Activated T-cell treated with anti-CD3 and anti-CD28 coated beads, Interleukin-2, amount 50 U/mL, for 72 hours (primary cell): ENCODE measurements around the gene SPATA1. TPM values are rescaled to one million over a fixed set of nuclear protein-coding genes. Genes with fewer than 3 reads are reported as not detected.

Source experiments
- ATAC-seq, 2 donors: fragments of 150-1000 bp; cut with Tn5 transposase; replicated peaks in 1 of 2; 2 replicates each; pipeline ENCODE4 v1.10.0; 2021; ENCODE audit warnings: moderate library complexity in 2 of 2, mild to moderate bottlenecking in 1 of 2
- DNase-seq, 2 donors: peaks; one replicate each; pipeline ENCODE4 v3.0.0; 2021 to 2022; ENCODE audit warnings: mixed read lengths in 1 of 2
- H3K27ac Mint-ChIP-seq: one replicate; pipeline ENCODE4 v1.8.0; 2022; ENCODE audit warnings: mild to moderate bottlenecking, moderate library complexity, mixed read lengths
- H3K27me3 Mint-ChIP-seq: one replicate; pipeline ENCODE4 v1.8.0; 2022; ENCODE audit warnings: low read depth, mixed read lengths
- H3K36me3 Mint-ChIP-seq, 2 donors: one replicate each; pipeline ENCODE4 v1.8.0; 2022; ENCODE audit warnings: mixed read lengths in 2 of 2, mild to moderate bottlenecking in 1 of 2; ENCODE audit not compliant: insufficient read depth in 2 of 2
- H3K4me1 Mint-ChIP-seq: one replicate; pipeline ENCODE4 v1.8.0; 2022; ENCODE audit warnings: low read depth, mixed read lengths
- H3K4me3 Mint-ChIP-seq, 2 donors: one replicate each; pipeline ENCODE4 v1.8.0; 2022; ENCODE audit warnings: mild to moderate bottlenecking in 2 of 2, mixed read lengths in 2 of 2, moderate library complexity in 2 of 2
- H3K9me3 Mint-ChIP-seq, 2 donors: one replicate each; pipeline ENCODE4 v1.8.0; 2022; ENCODE audit warnings: mixed read lengths in 2 of 2
- total RNA-seq, 2 donors: library from RNA; stranded (reverse); gene quantifications; one replicate each; pipeline ENCODE4 v1.2.3, GENCODE V29; 2022

Gene SPATA1
- total RNA-seq, 2 donors from 2014 or later: 2.3 to 2.9 TPM

- H3K27ac Mint-ChIP-seq: no peak overlapping the region
- H3K4me3 Mint-ChIP-seq: no peak overlapping the region
- no peak for ATAC-seq
- H3K4me1 Mint-ChIP-seq: no peaks in the 10 kb centered on the region
- no peaks in the 10 kb centered on the region for H3K27me3 Mint-ChIP-seq
- no peak for DNase-seq
- no peaks in the 10 kb centered on the region for H3K36me3 Mint-ChIP-seq
- peaks cover 0 to 2% of the 10 kb centered on the region in 2 donors for H3K9me3 Mint-ChIP-seq
Observed at GRCh38 chr1:84525779-84526178, 19.6 kb downstream of the SPATA1 start.

GRCh38 chr1:84538599-84538998 lies 32.4 kb downstream of the SPATA1 start:
- Mint-ChIP-seq H3K27me3 (no peaks in the 10 kb centered on the region), H3K27ac (no peak overlapping the region), H3K36me3 (peaks cover 0 to 2% of the 10 kb centered on the region in 2 donors), H3K4me1 (peaks cover 14% of the 10 kb centered on the region), H3K9me3 (no peaks in the 10 kb centered on the region), H3K4me3 (peak overlapping the region in 1 of 2 donors; percentile 5)
- DNase-seq (no peak), ATAC-seq (no peak)

GRCh38 chr1:84539972-84540371 lies 33.8 kb downstream of the SPATA1 start:
- DNase-seq: no peak
- peaks cover 14% of the 10 kb centered on the region for H3K4me1 Mint-ChIP-seq
- no peak for ATAC-seq
- no peak overlapping the region for H3K27ac Mint-ChIP-seq
- H3K27me3 Mint-ChIP-seq: no peaks in the 10 kb centered on the region
- H3K4me3 Mint-ChIP-seq: no peak overlapping the region
- H3K9me3 Mint-ChIP-seq: no peaks in the 10 kb centered on the region
- H3K36me3 Mint-ChIP-seq: peaks cover 0 to 2% of the 10 kb centered on the region in 2 donors

DNA sequence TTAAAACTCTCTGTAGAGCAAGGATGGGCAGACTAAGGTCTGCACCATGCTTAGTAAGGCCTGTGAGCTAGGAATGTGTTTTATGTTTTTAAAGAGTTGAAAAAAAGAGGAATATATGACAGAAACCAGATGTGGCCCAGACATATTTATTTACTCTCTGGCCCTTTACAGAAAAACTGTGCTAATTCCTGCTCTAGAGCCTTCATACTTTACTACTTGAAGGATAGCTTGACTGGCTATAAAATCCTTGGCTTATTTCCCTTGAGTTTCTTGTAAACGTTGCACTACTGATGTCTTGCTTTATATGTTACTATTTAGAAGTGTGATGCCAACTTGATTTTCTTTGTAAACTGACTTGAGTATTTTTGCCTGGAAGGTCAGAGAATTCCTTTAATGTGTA lies 34.6 kb downstream of the SPATA1 start:
- no peaks in the 10 kb centered on the region for H3K9me3 Mint-ChIP-seq
- H3K27me3 Mint-ChIP-seq: no peaks in the 10 kb centered on the region
- DNase-seq (no peak), ATAC-seq (no peak)
- H3K4me3 Mint-ChIP-seq: no peak overlapping the region
- peaks cover 0 to 2% of the 10 kb centered on the region in 2 donors for H3K36me3 Mint-ChIP-seq
- H3K4me1 Mint-ChIP-seq: peaks cover 14% of the 10 kb centered on the region
- no peak overlapping the region for H3K27ac Mint-ChIP-seq

GRCh38 chr1:84541679-84542078 lies 35.5 kb downstream of the SPATA1 start:
- no peak overlapping the region for H3K4me3 Mint-ChIP-seq
- H3K36me3 Mint-ChIP-seq: peaks cover 0 to 2% of the 10 kb centered on the region in 2 donors
- no peaks in the 10 kb centered on the region for H3K27me3 Mint-ChIP-seq
- no peaks in the 10 kb centered on the region for H3K9me3 Mint-ChIP-seq
- no peak overlapping the region for H3K27ac Mint-ChIP-seq
- DNase-seq: no peak
- peaks cover 14% of the 10 kb centered on the region for H3K4me1 Mint-ChIP-seq
- ATAC-seq: no peak

- Mint-ChIP-seq H3K4me1 (no peaks in the 10 kb centered on the region), H3K9me3 (no peaks in the 10 kb centered on the region), H3K36me3 (no peaks in the 10 kb centered on the region), H3K27ac (no peak overlapping the region), H3K4me3 (no peak overlapping the region), H3K27me3 (no peaks in the 10 kb centered on the region)
- ATAC-seq: no peak
- DNase-seq: no peak
Observed at GRCh38 chr1:84550826-84551225, 44.6 kb downstream of the SPATA1 start.

- Mint-ChIP-seq H3K27me3 (no peaks in the 10 kb centered on the region), H3K9me3 (peaks cover 0 to 3% of the 10 kb centered on the region in 2 donors), H3K27ac (no peak overlapping the region), H3K4me1 (peaks cover 44% of the 10 kb centered on the region), H3K4me3 (no peak overlapping the region), H3K36me3 (peaks cover 15 to 21% of the 10 kb centered on the region in 2 donors)
- DNase-seq: no peak
- ATAC-seq: no peak
Observed at GRCh38 chr1:84569216-84569615, 63.0 kb downstream of the SPATA1 start.

GRCh38 chr1:84570436-84571149 lies 64.4 kb downstream of the SPATA1 start:
- Mint-ChIP-seq H3K9me3 (peaks cover 0 to 3% of the 10 kb centered on the region in 2 donors), H3K27ac (peak overlapping the region; percentile 83), H3K4me1 (peaks cover 57% of the 10 kb centered on the region), H3K36me3 (peaks cover 15 to 22% of the 10 kb centered on the region in 2 donors), H3K4me3 (peak overlapping the region; percentile 4 to 65), H3K27me3 (no peaks in the 10 kb centered on the region)
- no peak for DNase-seq
- no peak for ATAC-seq

GRCh38 chr1:84571150-84571535 lies 65.0 kb downstream of the SPATA1 start:
- H3K27ac Mint-ChIP-seq: peak overlapping the region; percentile 83
- H3K4me1 Mint-ChIP-seq: peaks cover 59% of the 10 kb centered on the region
- DNase-seq (no peak), ATAC-seq (no peak)
- no peaks in the 10 kb centered on the region for H3K27me3 Mint-ChIP-seq
- peaks cover 0 to 3% of the 10 kb centered on the region in 2 donors for H3K9me3 Mint-ChIP-seq
- H3K36me3 Mint-ChIP-seq: peaks cover 15 to 22% of the 10 kb centered on the region in 2 donors
- H3K4me3 Mint-ChIP-seq: peak overlapping the region; percentile 62 to 65

DNA sequence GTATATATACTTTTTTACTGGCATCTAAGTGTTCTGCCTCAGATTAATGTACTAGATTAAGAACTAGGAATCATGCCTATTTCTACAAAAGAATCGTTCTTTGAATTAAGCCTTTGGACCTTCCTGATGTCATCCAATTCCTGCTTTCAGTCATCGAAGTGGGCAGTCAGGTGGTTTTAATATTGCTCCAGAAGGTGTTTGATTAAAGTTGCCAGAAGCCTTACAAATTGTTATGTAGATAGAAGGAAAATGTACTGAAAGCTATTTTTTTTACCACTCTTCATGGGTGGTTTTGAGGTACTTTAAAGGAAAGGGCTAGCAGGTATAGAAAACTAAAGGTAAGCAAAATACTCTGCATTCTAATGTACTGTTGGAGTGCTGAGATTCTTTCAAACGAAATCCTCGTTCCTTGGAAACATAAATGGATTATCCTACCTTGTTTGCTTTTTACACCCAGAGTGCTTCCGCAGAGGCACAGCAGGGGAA lies 67.3 kb downstream of the SPATA1 start:
- peak overlapping the region; percentile 100 for H3K27ac Mint-ChIP-seq
- peak; percentile 0 to 4 for ATAC-seq
- H3K9me3 Mint-ChIP-seq: peaks cover 0 to 3% of the 10 kb centered on the region in 2 donors
- H3K36me3 Mint-ChIP-seq: peaks cover 13 to 19% of the 10 kb centered on the region in 2 donors
- peaks cover 51% of the 10 kb centered on the region for H3K4me1 Mint-ChIP-seq
- H3K27me3 Mint-ChIP-seq: no peaks in the 10 kb centered on the region
- DNase-seq: peak in 1 of 2 donors; percentile 14
- H3K4me3 Mint-ChIP-seq: peak overlapping the region; percentile 89 to 99

- peaks cover 51% of the 10 kb centered on the region for H3K4me1 Mint-ChIP-seq
Observed at GRCh38 chr1:84573967-84574842, 68.0 kb downstream of the SPATA1 start, which contains the start of gene CTBS. Gene CTBS, minus strand, starts transcription at chr1:84574440. Its CDS starts 25 bp downstream, at chr1:84574415.

GRCh38 chr1:84574936-84575335 lies 68.8 kb downstream of the SPATA1 start:
- ATAC-seq (no peak), DNase-seq (no peak)
- peaks cover 0 to 3% of the 10 kb centered on the region in 2 donors for H3K9me3 Mint-ChIP-seq
- H3K4me3 Mint-ChIP-seq: peak overlapping the region; percentile 89 to 99
- H3K27me3 Mint-ChIP-seq: no peaks in the 10 kb centered on the region
- H3K36me3 Mint-ChIP-seq: peaks cover 12 to 17% of the 10 kb centered on the region in 2 donors
- peaks cover 51% of the 10 kb centered on the region for H3K4me1 Mint-ChIP-seq
- peak overlapping the region; percentile 88 for H3K27ac Mint-ChIP-seq

More at GRCh38 chr1:84573967-84574842, 68.0 kb downstream of the SPATA1 start, which contains the start of gene CTBS:
- H3K4me3 Mint-ChIP-seq: peak within 1 kb of the TSS; percentile 89 to 99
- H3K27ac Mint-ChIP-seq: peak within 1 kb of the TSS; percentile 100
- peak; percentile 88 for ATAC-seq
- peaks cover 0 to 3% of the 10 kb centered on the region in 2 donors for H3K9me3 Mint-ChIP-seq
- peaks cover 12 to 17% of the 10 kb centered on the region in 2 donors for H3K36me3 Mint-ChIP-seq
- DNase-seq: peak; percentile 88 to 89
- H3K27me3 Mint-ChIP-seq: no peaks in the 10 kb centered on the region

- no peaks in the 10 kb centered on the region for H3K4me1 Mint-ChIP-seq
- H3K27ac Mint-ChIP-seq: no peak overlapping the region
- H3K27me3 Mint-ChIP-seq: peaks cover 12% of the 10 kb centered on the region
- no peak for DNase-seq
- no peak for ATAC-seq
- peaks cover 0 to 2% of the 10 kb centered on the region in 2 donors for H3K9me3 Mint-ChIP-seq
- no peak overlapping the region for H3K4me3 Mint-ChIP-seq
- H3K36me3 Mint-ChIP-seq: no peaks in the 10 kb centered on the region
Observed at GRCh38 chr1:84581648-84582047, 75.5 kb downstream of the SPATA1 start.
